SK-N-SH (cell line): ENCODE results near the gene APC. TPM values are rescaled to one million over a fixed set of nuclear protein-coding genes. Genes with fewer than 3 reads are reported as not detected.
A peak's percentile ranks its signal among the peaks of the same experiment; 100 is the strongest.

Experiments
- CTCF ChIA-PET: fragments of 300-600, 350-600 bp; formaldehyde crosslinking; extraction: SDS; loops from one replicate; lab custom pipeline; 2021; lab: Yijun Ruan, JAX
- POLR2A ChIA-PET: fragments of 350-600 bp; sonication (Branson Sonifier 250); formaldehyde crosslinking; extraction: SDS; loops from one replicate; lab custom pipeline; 2020; ENCODE audit warnings: antibody characterized with exemption, inconsistent platforms; lab: Yijun Ruan, JAX
- DNase-seq: peaks from one replicate; pipeline ENCODE4 v3.0.0; 2012
- H2AFZ ChIP-seq: fragments of 200-600 bp; sonication (generic); 2 replicates; pipeline ENCODE4 v1.8.1; 2016; ENCODE audit warnings: antibody characterized with exemption, mild to moderate bottlenecking, low read depth
- H3F3A ChIP-seq: fragments of 200-600 bp; sonication (generic); replicated peaks from 2 replicates; pipeline ENCODE3; 2016; ENCODE audit warnings: antibody characterized with exemption, mild to moderate bottlenecking; ENCODE audit not compliant: insufficient read depth
- H3K27ac ChIP-seq, 2 experiments: fragments of 200-500 bp in 1 of 2; fragments of 200-600 bp in 1 of 2; sonication (Bioruptor generic) in 1 of 2; sonication (generic), shearing (Covaris generic) in 1 of 2; 2 replicates each; pipeline versions ENCODE4 v1.5.1 to v1.6.1; 2014 to 2016; ENCODE audit warnings: low read depth in 2 of 2, inconsistent platforms in 1 of 2, low read length in 1 of 2, mild to moderate bottlenecking in 1 of 2, mixed read lengths in 1 of 2
- H3K27me3 ChIP-seq: fragments of 200-600 bp; sonication (generic), shearing (Covaris generic); 2 replicates; pipeline ENCODE4 v1.6.1; 2016; ENCODE audit warnings: mixed run types; ENCODE audit not compliant: insufficient read depth
- H3K36me3 ChIP-seq, 2 experiments: fragments of 200-500 bp in 1 of 2; fragments of 200-600 bp in 1 of 2; sonication (Bioruptor generic) in 1 of 2; sonication (generic) in 1 of 2; replicated peaks in 1 of 2; 2 replicates each; pipeline versions ENCODE3 to v1.5.1; 2014 to 2016; ENCODE audit warnings: low read length in 1 of 2, mild to moderate bottlenecking in 1 of 2; ENCODE audit not compliant: insufficient read depth in 2 of 2, control insufficient read depth in 1 of 2
- H3K4me1 ChIP-seq, 2 experiments: fragments of 200-500 bp in 1 of 2; fragments of 200-600 bp in 1 of 2; sonication (Bioruptor generic) in 1 of 2; sonication (generic), shearing (Covaris generic) in 1 of 2; 2 replicates each; pipeline versions ENCODE4 v1.5.1 to v1.6.1; 2014 to 2016; ENCODE audit warnings: low read depth in 1 of 2, low read length in 1 of 2, mixed run types in 1 of 2; ENCODE audit not compliant: insufficient read depth in 2 of 2, control insufficient read depth in 1 of 2
- H3K4me2 ChIP-seq: fragments of 200-600 bp; sonication (generic), shearing (Covaris generic); 2 replicates; pipeline ENCODE4 v1.6.1; 2017; ENCODE audit warnings: mixed run types
- H3K4me3 ChIP-seq, 2 experiments: fragments of 200-500 bp in 1 of 2; fragments of 200-600 bp in 1 of 2; sonication (Bioruptor generic) in 1 of 2; sonication (generic), shearing (Covaris generic) in 1 of 2; 2 replicates each; pipeline versions ENCODE4 v1.5.1 to v1.8.1; 2014 to 2016; ENCODE audit warnings: low read depth in 2 of 2, inconsistent platforms in 1 of 2, low read length in 1 of 2, mild to moderate bottlenecking in 1 of 2, mixed read lengths in 1 of 2, moderate library complexity in 1 of 2
- H3K79me2 ChIP-seq: fragments of 200-600 bp; sonication (generic); 2 replicates; pipeline ENCODE4 v1.8.1; 2017; ENCODE audit warnings: mild to moderate bottlenecking; ENCODE audit not compliant: insufficient read depth
- H3K9ac ChIP-seq: fragments of 200-600 bp; sonication (generic); 2 replicates; pipeline ENCODE4 v1.6.1; 2017; ENCODE audit warnings: mixed run types
- H3K9me2 ChIP-seq: fragments of 200-600 bp; sonication (generic); 2 replicates; pipeline ENCODE4 v1.6.1; 2017; ENCODE audit warnings: mixed run types
- H3K9me3 ChIP-seq: fragments of 200-600 bp; sonication (generic); 2 replicates; pipeline ENCODE4 v1.6.1; 2017; ENCODE audit warnings: mixed run types, mild to moderate bottlenecking, moderate library complexity
- H4K20me1 ChIP-seq: fragments of 200-600 bp; sonication (generic); 2 replicates; pipeline ENCODE4 v1.6.1; 2017; ENCODE audit warnings: mild to moderate bottlenecking, mixed run types; ENCODE audit not compliant: insufficient read depth
- CHD2 ChIP-seq: fragments of 150-350 bp; IDR thresholded peaks from 2 replicates; pipeline ENCODE4 v1.6.1; 2018; ENCODE audit warnings: low read length; ENCODE audit not compliant: partially characterized antibody
- CTCF ChIP-seq: fragments of 200-600 bp; sonication (generic); IDR thresholded peaks from 2 replicates; pipeline ENCODE4 v1.6.1; 2017; ENCODE audit warnings: antibody characterized with exemption, mild to moderate bottlenecking, moderate library complexity
- EP300 ChIP-seq, 2 experiments: IDR thresholded peaks; 2 replicates each; pipeline versions ENCODE4 v1.4.0 to v1.6.1; 2012; ENCODE audit warnings: borderline replicate concordance in 1 of 2, low read depth in 1 of 2, low read length in 1 of 2
- EZH2phosphoT487 ChIP-seq: fragments of 200-600 bp; sonication (generic); IDR thresholded peaks from 2 replicates; pipeline ENCODE4 v1.6.1; 2017; ENCODE audit warnings: low read depth, mixed run types, mild to moderate bottlenecking, antibody characterized with exemption, moderate library complexity, borderline replicate concordance
- FOSL2 ChIP-seq: IDR thresholded peaks from 2 replicates; pipeline ENCODE4 v1.4.0; 2012; ENCODE audit warnings: low read depth, mild to moderate bottlenecking, moderate library complexity, borderline replicate concordance
- FOXJ3 ChIP-seq: sonication (generic); formaldehyde crosslinking; IDR thresholded peaks from 2 replicates; pipeline ENCODE4 v1.5.1; 2020; ENCODE audit warnings: mild to moderate bottlenecking, missing genetic modification reagents
- GABPA ChIP-seq: IDR thresholded peaks from 2 replicates; pipeline ENCODE4 v1.4.0; 2012; ENCODE audit warnings: low read depth, mild to moderate bottlenecking
- GATA2 ChIP-seq: sonication (generic); formaldehyde crosslinking; IDR thresholded peaks from 2 replicates; pipeline ENCODE4 v1.5.0; 2020; ENCODE audit warnings: mild to moderate bottlenecking, missing genetic modification reagents
- IRF3 ChIP-seq: fragments of 150-350 bp; IDR thresholded peaks from 2 replicates; pipeline ENCODE4 v1.6.1; 2016; ENCODE audit warnings: mild to moderate bottlenecking, low read depth, low read length
- JUND ChIP-seq: IDR thresholded peaks from 2 replicates; pipeline ENCODE4 v1.4.0; 2012
- MAX ChIP-seq: IDR thresholded peaks from 2 replicates; pipeline ENCODE4 v1.4.0; 2012; ENCODE audit warnings: low read depth
- MEF2A ChIP-seq: IDR thresholded peaks from 2 replicates; pipeline ENCODE4 v1.4.0; 2012; ENCODE audit warnings: low read depth, borderline replicate concordance
- NFIC ChIP-seq: IDR thresholded peaks from 2 replicates; pipeline ENCODE4 v1.4.0; 2012; ENCODE audit warnings: borderline replicate concordance
- PBX3 ChIP-seq: IDR thresholded peaks from 2 replicates; pipeline ENCODE4; 2012
- SMC3 ChIP-seq: IDR thresholded peaks from 2 replicates; pipeline ENCODE4 v1.6.1; 2012; ENCODE audit warnings: low read depth, low read length, improper control_type of control experiment
- TAF1 ChIP-seq: IDR thresholded peaks from 2 replicates; pipeline ENCODE4 v1.6.1; 2012; ENCODE audit warnings: low read depth, mild to moderate bottlenecking, low read length, moderate library complexity, borderline replicate concordance
- TCF12 ChIP-seq: IDR thresholded peaks from 2 replicates; pipeline ENCODE4 v1.4.0; 2012
- TEAD4 ChIP-seq: IDR thresholded peaks from 2 replicates; pipeline ENCODE4 v1.4.0; 2012; ENCODE audit warnings: mild to moderate bottlenecking, borderline replicate concordance; ENCODE audit not compliant: insufficient read depth
- YY1 ChIP-seq: IDR thresholded peaks from 2 replicates; pipeline ENCODE4 v1.4.0; 2012; ENCODE audit warnings: low read depth, mild to moderate bottlenecking
- WGBS: methylation state at CpG from one replicate; pipeline ENCODE4 v1.1.6; 2017; ENCODE audit warnings: low lambda C conversion rate; 5-methylcytosine and 5-hydroxymethylcytosine counted together
- polyA plus RNA-seq, 3 experiments: library from polyadenylated mRNA; depleted of rRNA; stranded (reverse); fragments of >200 nt; gene quantifications; 2 replicates each; pipeline ENCODE4 v1.2.3, GENCODE V29; 2012
- TF ChIP-seq, protein P1 (sequence below): fragments of 150-350 bp; IDR thresholded peaks from 2 replicates; pipeline ENCODE4 v1.6.1; 2017; ENCODE audit warnings: antibody characterized with exemption, low read length, low read depth, borderline replicate concordance
- TF ChIP-seq, protein P2 (sequence below): IDR thresholded peaks from 2 replicates; pipeline ENCODE4 v1.4.0; 2012; ENCODE audit warnings: low read depth, borderline replicate concordance
- TF ChIP-seq, protein P3 (sequence below): IDR thresholded peaks from 2 replicates; pipeline ENCODE4 v1.6.1; 2012; ENCODE audit warnings: mild to moderate bottlenecking, low read depth, low read length, moderate library complexity

APC gene
- polyA plus RNA-seq, 1 of the 3 experiments (the other 2 are of a cell fraction): 5.1 TPM

DNA sequence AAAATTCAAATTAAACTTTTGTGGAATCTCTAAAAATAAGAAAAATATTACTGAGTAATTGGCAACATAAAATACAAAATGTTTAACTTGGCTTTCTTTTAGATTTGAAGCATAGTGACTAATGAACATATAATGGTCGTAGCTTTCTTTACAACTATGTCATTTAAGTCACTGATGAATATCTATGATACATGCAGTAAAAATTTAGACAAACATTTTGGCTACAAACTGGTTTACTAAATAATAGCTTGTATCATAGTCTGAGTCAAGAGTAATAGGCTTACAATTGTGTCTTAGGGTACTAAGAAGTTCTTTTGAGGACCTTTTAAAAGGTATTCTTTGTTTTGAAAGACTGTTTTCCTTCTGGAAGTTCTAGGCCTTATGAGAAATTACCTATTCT, 2.0 kb upstream of the APC start:
- no peak for DNase-seq
- no peak overlapping the region for H2AFZ ChIP-seq
- no peaks in the 10 kb centered on the region for H3K27me3 ChIP-seq
- peaks cover 33% of the 10 kb centered on the region for H3F3A ChIP-seq
- H3K4me1 ChIP-seq: peaks cover 10 to 22% of the 10 kb centered on the region in 2 experiments; a peak in 3 of 4 replicates
- peak overlapping the region in 1 of 2 experiments; percentile 89; a peak in 2 of 4 replicates for H3K27ac ChIP-seq
- ChIA-PET POLR2A (interaction anchor here (1.1 kb wide), 1 partner anchor 28 kb away, joined by 3 read pairs; no protein-coding TSS in a partner anchor), CTCF (interaction anchor here (4.6 kb wide), 1 partner anchor 22 kb away, joined by 25 read pairs; no protein-coding TSS in a partner anchor)
- peaks cover 72% of the 10 kb centered on the region for H3K79me2 ChIP-seq
- no peaks in the 10 kb centered on the region; the same call in 1 of the 2 replicates for H4K20me1 ChIP-seq
- WGBS: 10% methylated on average over 1 of the region's 1 CpG
- peak overlapping the region; percentile 86 for H3K4me2 ChIP-seq
- H3K36me3 ChIP-seq: no peaks in the 10 kb centered on the region
- no peaks in the 10 kb centered on the region for H3K9me3 ChIP-seq
- H3K9me2 ChIP-seq: no peaks in the 10 kb centered on the region
- no peak overlapping the region for H3K4me3 ChIP-seq
- peak overlapping the region; percentile 54; the same call in 1 of the 2 replicates for H3K9ac ChIP-seq
- TF ChIP-seq MAX: no peak
- TF ChIP-seq GATA2 (CRISPR knock-in tag): no peak
- TF ChIP-seq MEF2A: no peak
- peak; percentile 78 for TF ChIP-seq JUND
- TF ChIP-seq NFIC: peak; percentile 59; the same call in 1 of the 2 replicates
- TF ChIP-seq, protein P1, sequence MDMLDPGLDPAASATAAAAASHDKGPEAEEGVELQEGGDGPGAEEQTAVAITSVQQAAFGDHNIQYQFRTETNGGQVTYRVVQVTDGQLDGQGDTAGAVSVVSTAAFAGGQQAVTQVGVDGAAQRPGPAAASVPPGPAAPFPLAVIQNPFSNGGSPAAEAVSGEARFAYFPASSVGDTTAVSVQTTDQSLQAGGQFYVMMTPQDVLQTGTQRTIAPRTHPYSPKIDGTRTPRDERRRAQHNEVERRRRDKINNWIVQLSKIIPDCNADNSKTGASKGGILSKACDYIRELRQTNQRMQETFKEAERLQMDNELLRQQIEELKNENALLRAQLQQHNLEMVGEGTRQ: no peak
- TF ChIP-seq PBX3: 0 out of 2 replicates have a peak, but pooled peaks have one; percentile 5
- peak; percentile 72 for TF ChIP-seq FOSL2
- TF ChIP-seq YY1: no peak
- TF ChIP-seq IRF3: no peak
- TF ChIP-seq TEAD4: peak; percentile 42; the same call in 1 of the 2 replicates
- TF ChIP-seq, protein P2, sequence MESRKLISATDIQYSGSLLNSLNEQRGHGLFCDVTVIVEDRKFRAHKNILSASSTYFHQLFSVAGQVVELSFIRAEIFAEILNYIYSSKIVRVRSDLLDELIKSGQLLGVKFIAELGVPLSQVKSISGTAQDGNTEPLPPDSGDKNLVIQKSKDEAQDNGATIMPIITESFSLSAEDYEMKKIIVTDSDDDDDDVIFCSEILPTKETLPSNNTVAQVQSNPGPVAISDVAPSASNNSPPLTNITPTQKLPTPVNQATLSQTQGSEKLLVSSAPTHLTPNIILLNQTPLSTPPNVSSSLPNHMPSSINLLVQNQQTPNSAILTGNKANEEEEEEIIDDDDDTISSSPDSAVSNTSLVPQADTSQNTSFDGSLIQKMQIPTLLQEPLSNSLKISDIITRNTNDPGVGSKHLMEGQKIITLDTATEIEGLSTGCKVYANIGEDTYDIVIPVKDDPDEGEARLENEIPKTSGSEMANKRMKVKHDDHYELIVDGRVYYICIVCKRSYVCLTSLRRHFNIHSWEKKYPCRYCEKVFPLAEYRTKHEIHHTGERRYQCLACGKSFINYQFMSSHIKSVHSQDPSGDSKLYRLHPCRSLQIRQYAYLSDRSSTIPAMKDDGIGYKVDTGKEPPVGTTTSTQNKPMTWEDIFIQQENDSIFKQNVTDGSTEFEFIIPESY: no peak
- no peak for TF ChIP-seq EZH2phosphoT487
- no peak for TF ChIP-seq TAF1
- TF ChIP-seq EP300 (IDR thresholded peaks at IDR 0.05; ENCODE audit: borderline replicate concordance in 1 of 2, low read depth in 1 of 2, low read length in 1 of 2): peak in 1 of 2 experiments; percentile 51; a peak in 1 of 4 replicates
- TF ChIP-seq FOXJ3 (CRISPR knock-in tag): no peak
- TF ChIP-seq CTCF: no peak
- no peak for TF ChIP-seq CHD2
- no peak for TF ChIP-seq GABPA
- TF ChIP-seq SMC3: no peak
- TF ChIP-seq, protein P3, sequence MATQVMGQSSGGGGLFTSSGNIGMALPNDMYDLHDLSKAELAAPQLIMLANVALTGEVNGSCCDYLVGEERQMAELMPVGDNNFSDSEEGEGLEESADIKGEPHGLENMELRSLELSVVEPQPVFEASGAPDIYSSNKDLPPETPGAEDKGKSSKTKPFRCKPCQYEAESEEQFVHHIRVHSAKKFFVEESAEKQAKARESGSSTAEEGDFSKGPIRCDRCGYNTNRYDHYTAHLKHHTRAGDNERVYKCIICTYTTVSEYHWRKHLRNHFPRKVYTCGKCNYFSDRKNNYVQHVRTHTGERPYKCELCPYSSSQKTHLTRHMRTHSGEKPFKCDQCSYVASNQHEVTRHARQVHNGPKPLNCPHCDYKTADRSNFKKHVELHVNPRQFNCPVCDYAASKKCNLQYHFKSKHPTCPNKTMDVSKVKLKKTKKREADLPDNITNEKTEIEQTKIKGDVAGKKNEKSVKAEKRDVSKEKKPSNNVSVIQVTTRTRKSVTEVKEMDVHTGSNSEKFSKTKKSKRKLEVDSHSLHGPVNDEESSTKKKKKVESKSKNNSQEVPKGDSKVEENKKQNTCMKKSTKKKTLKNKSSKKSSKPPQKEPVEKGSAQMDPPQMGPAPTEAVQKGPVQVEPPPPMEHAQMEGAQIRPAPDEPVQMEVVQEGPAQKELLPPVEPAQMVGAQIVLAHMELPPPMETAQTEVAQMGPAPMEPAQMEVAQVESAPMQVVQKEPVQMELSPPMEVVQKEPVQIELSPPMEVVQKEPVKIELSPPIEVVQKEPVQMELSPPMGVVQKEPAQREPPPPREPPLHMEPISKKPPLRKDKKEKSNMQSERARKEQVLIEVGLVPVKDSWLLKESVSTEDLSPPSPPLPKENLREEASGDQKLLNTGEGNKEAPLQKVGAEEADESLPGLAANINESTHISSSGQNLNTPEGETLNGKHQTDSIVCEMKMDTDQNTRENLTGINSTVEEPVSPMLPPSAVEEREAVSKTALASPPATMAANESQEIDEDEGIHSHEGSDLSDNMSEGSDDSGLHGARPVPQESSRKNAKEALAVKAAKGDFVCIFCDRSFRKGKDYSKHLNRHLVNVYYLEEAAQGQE: no peak
- peak; percentile 32; the same call in 1 of the 2 replicates for TF ChIP-seq TCF12
